IgD-negative memory B cell (primary cell): ENCODE results near the gene ATN1. TPM values are rescaled to one million over a fixed set of nuclear protein-coding genes. Genes with fewer than 3 reads are reported as not detected.

Experiments
- H3K27ac Mint-ChIP-seq, 3 donors: one replicate each; pipeline ENCODE4 v1.8.0; 2020 to 2022; ENCODE audit warnings: mild to moderate bottlenecking in 3 of 3, mixed read lengths in 3 of 3, moderate library complexity in 1 of 3
- H3K27me3 Mint-ChIP-seq: one replicate; pipeline ENCODE4 v1.8.0; 2021; ENCODE audit warnings: mixed read lengths
- H3K36me3 Mint-ChIP-seq: one replicate; pipeline ENCODE4 v1.8.0; 2020; ENCODE audit warnings: mild to moderate bottlenecking, mixed read lengths
- H3K4me1 Mint-ChIP-seq, 3 donors: one replicate each; pipeline ENCODE4 v1.8.0; 2020 to 2022; ENCODE audit warnings: mixed read lengths in 3 of 3, mild to moderate bottlenecking in 1 of 3
- H3K4me3 Mint-ChIP-seq, 4 donors: one replicate each; pipeline ENCODE4 v1.8.0; 2020 to 2022; ENCODE audit warnings: mild to moderate bottlenecking in 4 of 4, mixed read lengths in 4 of 4, moderate library complexity in 3 of 4
- H3K9me3 Mint-ChIP-seq, 3 donors: one replicate each; pipeline ENCODE4 v1.8.0; 2020 to 2021; ENCODE audit warnings: mixed read lengths in 3 of 3, mild to moderate bottlenecking in 1 of 3
- polyA plus RNA-seq: library from polyadenylated mRNA; unstranded; fragments of 300-500 nt; fragmentation: Illumina TruSeq; gene quantifications from one replicate; pipeline ENCODE4 v1.2.3, GENCODE V29; 2021

The ATN1 gene
- polyA plus RNA-seq, 1 donor from 2014 or later, result 1.4 TPM

DNA sequence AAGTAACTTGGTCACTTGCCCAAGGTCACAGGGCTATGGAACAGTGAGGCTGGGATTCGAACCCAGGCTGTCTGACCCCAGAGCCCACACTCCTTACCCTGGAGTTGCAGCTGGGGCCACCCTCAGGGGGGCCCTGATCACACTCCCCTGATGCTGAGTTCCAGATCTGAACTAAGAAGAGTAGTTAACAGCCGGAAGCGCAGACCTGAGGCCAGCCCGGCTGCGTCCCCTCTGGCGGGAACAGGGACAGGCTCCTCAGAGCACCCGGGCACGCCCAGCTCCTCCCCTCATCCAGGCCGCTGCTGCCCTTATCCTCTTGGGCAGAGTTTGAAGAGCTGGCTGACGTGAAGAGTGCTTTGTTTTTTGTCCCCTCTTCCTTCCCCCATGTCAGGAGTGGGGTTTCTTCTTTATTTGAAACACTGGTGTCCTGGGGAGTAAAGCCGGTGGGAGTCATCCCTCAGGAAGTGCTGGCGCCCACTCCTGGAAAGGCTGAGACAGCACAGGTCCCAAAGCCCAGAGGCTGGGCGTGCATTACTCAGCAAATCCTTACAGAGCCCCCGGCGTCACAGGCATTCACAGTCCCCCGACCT is 34.0 kb downstream of the ATN1 start:
- H3K4me3 Mint-ChIP-seq, result peak overlapping the region; percentile 46 to 95 (median 86)

DNA sequence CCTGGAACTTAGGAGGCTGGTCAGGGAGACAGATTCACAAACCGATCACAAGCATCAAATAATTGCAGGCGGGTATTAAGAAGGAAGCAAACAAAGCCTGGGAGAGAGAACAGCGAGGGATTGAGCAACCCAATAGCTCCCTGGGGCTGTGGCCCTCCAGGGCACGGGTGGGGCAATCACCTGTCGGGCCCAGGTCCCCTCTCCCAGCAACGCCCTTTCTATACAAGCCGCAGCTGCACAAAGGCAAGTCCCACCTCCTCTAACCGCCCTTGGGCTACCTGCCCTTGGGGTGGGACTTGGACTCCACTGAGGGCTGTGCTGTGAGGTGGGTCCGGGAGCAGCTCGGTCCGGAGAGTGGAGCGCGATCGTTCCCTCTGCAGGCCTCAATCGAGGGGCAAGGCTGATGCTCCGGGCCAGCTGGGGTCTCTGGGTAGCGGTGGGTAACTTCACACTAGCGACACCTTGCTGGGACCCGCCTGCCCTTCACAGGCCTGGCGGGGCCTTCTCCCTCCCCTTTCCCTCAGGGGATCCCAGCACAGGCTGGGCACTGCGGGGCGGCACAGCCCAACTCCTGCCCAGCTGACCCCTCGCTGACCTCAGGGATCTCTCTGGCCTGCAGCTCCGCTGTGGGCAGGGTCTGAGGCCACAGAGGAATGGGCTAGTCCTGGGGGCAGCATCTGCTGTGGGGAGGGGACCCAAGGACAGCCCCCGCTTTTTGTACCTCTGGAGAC is 34.7 kb downstream of the ATN1 start:
- H3K27ac Mint-ChIP-seq, result peak overlapping the region; percentile 93 to 99 (median 95)
- H3K4me1 Mint-ChIP-seq, result peaks cover 38 to 57% (median 51%) of the 10 kb centered on the region in 3 donors
- peaks cover 4% of the 10 kb centered on the region for H3K36me3 Mint-ChIP-seq
- peak overlapping the region in 3 of 4 donors; percentile 46 to 95 (median 86) for H3K4me3 Mint-ChIP-seq
- H3K9me3 Mint-ChIP-seq, result no peaks in the 10 kb centered on the region
- H3K27me3 Mint-ChIP-seq, result no peaks in the 10 kb centered on the region

More for the DNA sequence above, 34.0 kb downstream of the ATN1 start:
- no peaks in the 10 kb centered on the region for H3K27me3 Mint-ChIP-seq
- no peaks in the 10 kb centered on the region for H3K9me3 Mint-ChIP-seq
- peaks cover 9% of the 10 kb centered on the region for H3K36me3 Mint-ChIP-seq
- peak overlapping the region; percentile 93 to 99 (median 95) for H3K27ac Mint-ChIP-seq
- H3K4me1 Mint-ChIP-seq, result peaks cover 43 to 58% (median 56%) of the 10 kb centered on the region in 3 donors

DNA sequence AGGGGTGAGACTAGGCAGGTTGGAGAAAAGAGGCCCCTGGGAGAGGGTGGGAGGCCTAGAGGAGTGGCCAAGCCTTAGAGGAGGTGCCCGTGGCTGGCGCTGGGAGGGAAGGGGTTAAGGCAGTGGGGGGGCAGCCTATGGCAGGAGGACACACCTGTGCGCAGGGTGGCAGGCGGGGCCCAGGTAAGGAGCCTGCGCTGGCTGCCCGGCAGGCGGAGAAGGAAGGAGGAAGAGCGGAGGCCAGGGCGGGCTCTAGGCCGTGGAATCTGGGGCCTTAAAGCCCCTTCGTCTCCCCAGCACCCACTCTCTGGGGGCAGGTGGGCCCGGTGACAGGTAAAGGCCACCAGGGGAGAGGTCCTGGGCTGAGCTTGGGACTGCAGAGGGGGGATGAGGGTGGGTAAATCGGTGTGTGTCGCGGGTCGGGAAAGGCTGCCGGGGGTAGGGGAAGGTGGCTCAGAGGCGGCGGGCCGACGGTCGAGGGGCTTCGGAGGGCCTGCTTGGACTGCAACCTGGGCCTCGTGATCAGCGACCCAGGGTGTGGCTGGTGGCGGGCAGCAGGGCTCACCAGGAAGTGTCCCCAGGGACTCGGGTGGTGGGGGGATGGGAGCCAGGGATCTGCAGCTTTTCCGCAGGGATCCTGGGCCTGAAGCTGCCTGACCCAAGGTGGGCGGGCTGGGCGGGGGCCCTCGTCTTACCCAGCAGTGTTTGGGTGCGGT is 35.4 kb downstream of the ATN1 start:
- peaks cover 36 to 51% (median 44%) of the 10 kb centered on the region in 3 donors for H3K4me1 Mint-ChIP-seq
- no peaks in the 10 kb centered on the region for H3K27me3 Mint-ChIP-seq
- H3K36me3 Mint-ChIP-seq, result peaks cover 4% of the 10 kb centered on the region
- H3K27ac Mint-ChIP-seq, result peak overlapping the region in 2 of 3 donors; percentile 39 to 95
- peak overlapping the region in 1 of 4 donors; percentile 58 for H3K4me3 Mint-ChIP-seq
- no peaks in the 10 kb centered on the region for H3K9me3 Mint-ChIP-seq

DNA sequence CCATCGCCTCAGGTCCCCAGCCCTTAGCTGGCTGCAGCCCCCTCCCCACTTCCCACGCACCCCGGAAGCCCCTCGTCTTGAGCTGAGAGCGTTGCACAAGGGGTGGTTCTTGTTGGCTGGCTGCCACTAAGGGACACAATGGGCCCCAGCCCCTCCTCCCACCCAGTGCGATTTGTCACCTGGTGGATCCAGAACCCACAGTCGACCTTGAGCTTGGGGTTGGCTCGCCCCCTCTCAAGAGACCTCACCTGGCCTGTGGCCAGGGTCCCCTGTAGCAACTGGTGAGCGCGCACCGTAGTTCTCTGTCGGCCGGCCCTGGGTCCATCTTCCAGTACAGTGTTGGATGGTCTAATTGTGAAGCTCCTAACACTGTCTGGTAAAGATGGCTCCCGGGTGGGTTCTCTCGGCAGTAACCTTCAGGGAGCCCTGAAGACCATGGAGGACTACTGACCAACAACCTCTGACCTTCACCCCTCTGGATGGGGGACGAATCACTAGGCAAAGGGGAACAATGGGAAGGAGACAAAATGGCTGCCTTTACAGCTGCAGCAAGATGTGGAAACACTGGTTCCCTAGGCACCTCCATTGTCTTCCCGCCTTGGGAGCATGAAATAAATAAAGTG is 36.1 kb downstream of the ATN1 start:
- peaks cover 30 to 49% (median 41%) of the 10 kb centered on the region in 3 donors for H3K4me1 Mint-ChIP-seq
- H3K4me3 Mint-ChIP-seq, result peak overlapping the region in 1 of 4 donors; percentile 66
- H3K27me3 Mint-ChIP-seq, result no peaks in the 10 kb centered on the region
- no peaks in the 10 kb centered on the region for H3K9me3 Mint-ChIP-seq
- peaks cover 4% of the 10 kb centered on the region for H3K36me3 Mint-ChIP-seq
- H3K27ac Mint-ChIP-seq, result peak overlapping the region in 2 of 3 donors; percentile 53 to 70

DNA sequence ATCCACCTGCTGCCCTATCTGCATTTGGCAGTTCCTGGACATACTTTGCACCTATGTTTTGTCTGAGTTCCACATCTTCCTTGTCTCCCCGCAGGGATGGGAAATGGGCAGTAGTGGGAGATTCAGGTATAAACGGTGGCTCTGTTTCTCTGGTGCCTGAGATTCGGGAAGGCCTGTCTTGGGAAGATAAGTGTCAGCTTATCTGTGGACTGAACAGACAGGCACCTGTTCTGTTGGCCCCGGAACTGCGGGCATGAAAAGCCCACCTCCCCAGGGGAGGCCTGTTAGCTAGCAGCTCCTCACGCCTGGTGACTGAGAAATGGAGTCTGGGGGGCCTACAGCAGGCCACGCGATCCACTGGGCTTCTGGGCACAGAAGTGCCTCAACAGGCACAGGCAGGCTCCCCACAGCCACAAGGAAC is 36.9 kb downstream of the ATN1 start:
- H3K27me3 Mint-ChIP-seq, result no peaks in the 10 kb centered on the region
- peak overlapping the region in 1 of 4 donors; percentile 66 for H3K4me3 Mint-ChIP-seq
- H3K4me1 Mint-ChIP-seq, result peaks cover 29 to 48% (median 39%) of the 10 kb centered on the region in 3 donors
- no peaks in the 10 kb centered on the region for H3K9me3 Mint-ChIP-seq
- H3K36me3 Mint-ChIP-seq, result peaks cover 1% of the 10 kb centered on the region
- H3K27ac Mint-ChIP-seq, result peak overlapping the region; percentile 70 to 90 (median 72)

DNA sequence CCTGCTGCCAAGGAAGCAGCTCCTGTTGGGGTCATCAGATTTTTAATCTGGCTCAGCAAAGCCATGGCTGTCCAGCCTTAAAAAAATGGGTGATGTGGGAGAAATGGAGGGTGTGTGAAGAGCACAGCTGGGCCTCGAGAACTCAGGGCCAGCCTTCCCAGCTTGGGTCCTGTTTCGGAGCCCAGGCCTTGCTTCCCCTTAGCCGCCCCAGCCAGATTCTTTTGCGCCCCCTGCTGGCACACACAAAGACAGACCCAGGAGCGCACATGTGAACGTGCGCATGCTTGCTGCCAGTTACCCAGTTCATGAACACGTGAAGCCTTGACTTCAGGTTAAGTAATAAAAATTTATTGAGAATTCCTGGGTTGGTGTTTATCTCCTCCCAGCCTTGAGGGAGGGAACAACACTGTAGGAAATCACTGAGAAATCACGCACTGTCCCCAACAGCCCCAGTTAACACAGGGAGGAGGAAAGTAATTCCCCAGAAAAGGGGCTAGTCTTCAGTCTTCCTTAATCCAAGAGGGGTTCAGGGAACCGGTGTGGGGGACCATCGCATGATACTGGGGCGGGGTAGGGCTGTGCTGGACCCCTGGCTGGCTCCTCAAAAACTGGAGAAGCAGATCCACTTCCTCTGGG is 37.4 kb downstream of the ATN1 start:
- Mint-ChIP-seq H3K27me3 (no peaks in the 10 kb centered on the region), H3K4me1 (peaks cover 29 to 48% (median 39%) of the 10 kb centered on the region in 3 donors), H3K27ac (peak overlapping the region; percentile 70 to 90 (median 72)), H3K9me3 (no peaks in the 10 kb centered on the region), H3K4me3 (peak overlapping the region in 1 of 4 donors; percentile 66), H3K36me3 (peaks cover 1% of the 10 kb centered on the region)

DNA sequence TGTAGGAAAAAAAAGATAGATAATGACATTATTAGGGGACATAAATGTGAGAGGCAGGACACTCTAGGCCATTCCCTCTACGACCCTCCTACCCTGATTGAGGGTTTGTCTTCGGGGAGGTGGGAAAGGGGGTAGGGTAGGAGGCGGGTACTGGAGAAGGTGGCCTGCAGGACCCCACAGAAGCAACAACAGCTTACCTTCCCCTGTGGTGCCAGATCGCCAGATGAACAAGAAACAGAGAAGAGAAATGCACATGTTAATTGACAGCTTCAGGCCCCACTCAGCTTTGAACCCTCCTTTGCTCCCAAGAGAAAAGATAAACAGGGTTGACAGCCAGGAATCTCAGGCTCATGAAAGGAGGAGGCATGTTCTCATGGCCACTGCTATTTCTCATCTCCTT is 38.0 kb downstream of the ATN1 start:
- peaks cover 1% of the 10 kb centered on the region for H3K36me3 Mint-ChIP-seq
- peak overlapping the region in 1 of 4 donors; percentile 66 for H3K4me3 Mint-ChIP-seq
- H3K27ac Mint-ChIP-seq, result peak overlapping the region in 1 of 3 donors; percentile 70
- peaks cover 32 to 46% (median 34%) of the 10 kb centered on the region in 3 donors for H3K4me1 Mint-ChIP-seq
- H3K9me3 Mint-ChIP-seq, result no peaks in the 10 kb centered on the region
- no peaks in the 10 kb centered on the region for H3K27me3 Mint-ChIP-seq

DNA sequence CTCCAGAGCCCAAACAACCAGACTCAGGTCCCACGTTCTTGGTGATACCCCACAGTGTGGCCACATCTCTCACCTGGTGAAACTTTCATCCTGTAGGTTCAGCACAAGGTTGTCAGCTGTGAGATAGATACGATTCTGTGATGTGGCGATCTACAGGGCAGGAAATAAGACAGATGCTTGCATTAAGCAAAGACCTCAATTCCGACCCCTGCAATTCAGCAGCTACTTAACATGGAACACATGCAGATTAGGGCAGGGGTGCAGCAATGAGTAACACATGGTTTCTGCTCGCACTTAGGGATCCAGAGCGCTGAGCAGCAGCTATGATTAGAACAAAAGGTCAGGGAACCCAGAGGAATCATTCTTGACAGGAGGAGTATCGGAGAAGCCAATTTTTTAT is 38.6 kb downstream of the ATN1 start:
- H3K9me3 Mint-ChIP-seq, result no peaks in the 10 kb centered on the region
- H3K27ac Mint-ChIP-seq, result peak overlapping the region in 1 of 3 donors; percentile 47
- peaks cover 32 to 43% (median 32%) of the 10 kb centered on the region in 3 donors for H3K4me1 Mint-ChIP-seq
- peaks cover 3% of the 10 kb centered on the region for H3K36me3 Mint-ChIP-seq
- H3K4me3 Mint-ChIP-seq, result peak overlapping the region in 1 of 4 donors; percentile 70
- H3K27me3 Mint-ChIP-seq, result no peaks in the 10 kb centered on the region

DNA sequence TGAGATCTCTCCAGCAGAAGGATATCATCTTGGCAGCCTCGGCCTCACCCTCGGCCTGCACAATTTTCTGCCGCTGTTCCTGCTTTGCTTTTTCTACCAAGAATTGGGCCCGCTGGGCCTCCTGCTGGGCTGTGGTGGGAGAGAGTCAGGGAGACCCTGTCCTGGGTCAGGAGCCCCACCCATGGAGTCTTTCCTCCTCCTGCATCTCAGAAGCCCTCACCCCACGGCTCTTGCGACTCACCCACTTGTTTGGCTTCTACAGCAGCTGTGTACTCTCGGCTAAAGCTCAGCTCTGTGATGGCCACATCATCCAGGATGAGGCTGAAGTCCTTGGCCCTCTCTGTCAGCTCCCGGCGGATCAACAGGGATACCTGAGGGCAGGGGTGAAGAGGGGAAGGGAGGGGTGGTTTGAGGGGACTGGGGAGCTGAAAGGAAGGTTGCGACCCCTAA is 39.9 kb downstream of the ATN1 start:
- no peaks in the 10 kb centered on the region for H3K9me3 Mint-ChIP-seq
- H3K36me3 Mint-ChIP-seq, result peaks cover 3% of the 10 kb centered on the region
- H3K4me1 Mint-ChIP-seq, result peaks cover 32 to 38% (median 34%) of the 10 kb centered on the region in 3 donors
- H3K27me3 Mint-ChIP-seq, result no peaks in the 10 kb centered on the region
- peak overlapping the region in 1 of 3 donors; percentile 14 for H3K27ac Mint-ChIP-seq
- peak overlapping the region in 2 of 4 donors; percentile 31 to 37 for H3K4me3 Mint-ChIP-seq

DNA sequence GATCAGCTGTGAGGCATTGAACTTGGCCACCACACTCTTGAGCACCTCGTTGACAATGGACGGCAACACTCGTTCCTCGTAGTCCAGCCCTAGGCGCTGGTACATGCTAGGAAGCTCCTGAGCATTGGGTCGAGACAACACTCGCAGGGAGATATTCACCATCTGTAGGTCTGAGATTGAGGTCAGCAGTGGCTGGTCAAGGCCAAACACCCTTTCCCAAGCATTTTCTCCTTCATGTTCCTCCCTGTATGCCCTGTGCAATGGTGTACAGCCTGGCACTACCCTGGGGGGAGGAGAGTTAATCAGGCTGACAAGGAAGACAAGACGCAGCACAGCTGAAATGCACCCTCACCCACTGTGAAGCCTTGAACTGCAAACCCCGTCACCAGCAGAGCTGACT is 40.7 kb downstream of the ATN1 start:
- Mint-ChIP-seq H3K9me3 (no peaks in the 10 kb centered on the region), H3K27ac (peak overlapping the region in 1 of 3 donors; percentile 73), H3K27me3 (no peaks in the 10 kb centered on the region), H3K4me3 (peak overlapping the region; percentile 39 to 100 (median 97)), H3K36me3 (peaks cover 3% of the 10 kb centered on the region), H3K4me1 (peaks cover 32 to 38% (median 35%) of the 10 kb centered on the region in 3 donors)

DNA sequence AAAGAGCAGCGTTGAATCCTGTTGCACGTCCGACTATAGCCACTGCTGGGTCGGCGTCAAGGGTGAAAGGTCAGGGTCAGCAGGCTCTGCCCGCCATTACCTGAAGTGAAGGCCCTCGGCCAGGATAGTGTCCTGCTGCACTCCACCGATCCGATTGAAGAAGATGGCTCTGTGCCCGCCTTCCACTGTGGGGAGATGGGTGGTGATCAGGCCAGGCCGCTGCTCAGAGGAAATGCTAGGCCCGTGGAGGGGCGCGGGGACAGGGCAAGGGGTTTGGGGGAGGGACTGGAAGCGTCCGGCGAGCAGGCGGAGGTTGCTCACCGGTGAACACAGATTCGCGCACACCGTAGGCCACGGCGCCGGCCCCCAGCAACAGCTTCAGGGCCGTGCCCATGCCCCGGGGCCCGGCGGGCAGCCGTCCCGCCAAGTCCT is 42.4 kb downstream of the ATN1 start:
- H3K4me3 Mint-ChIP-seq, result peak overlapping the region; percentile 94 to 100 (median 100)

DNA sequence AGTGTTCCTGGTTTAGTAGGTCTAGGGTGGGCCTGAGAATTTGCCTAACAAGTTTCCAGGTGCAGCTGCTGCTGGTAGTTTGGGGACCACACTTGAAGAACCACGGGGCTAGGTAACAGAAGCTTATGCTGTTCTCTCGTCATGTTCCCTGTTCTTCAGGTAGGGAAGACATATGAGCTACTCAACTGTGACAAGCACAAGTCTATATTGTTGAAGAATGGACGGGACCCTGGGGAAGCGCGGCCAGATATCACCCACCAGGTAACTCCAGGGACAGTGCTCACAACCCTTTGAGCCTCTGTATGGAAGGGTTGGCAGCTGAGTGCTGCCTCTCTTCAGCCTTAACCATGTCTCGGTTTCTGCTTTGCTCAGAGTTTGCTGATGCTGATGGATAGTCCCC is 46.4 kb downstream of the ATN1 start:
- H3K27ac Mint-ChIP-seq, result peak overlapping the region in 1 of 3 donors; percentile 73
- no peaks in the 10 kb centered on the region for H3K27me3 Mint-ChIP-seq
- H3K4me1 Mint-ChIP-seq, result peaks cover 17 to 23% (median 18%) of the 10 kb centered on the region in 3 donors
- H3K9me3 Mint-ChIP-seq, result no peaks in the 10 kb centered on the region
- H3K4me3 Mint-ChIP-seq, result peak overlapping the region in 1 of 4 donors; percentile 94
- H3K36me3 Mint-ChIP-seq, result peaks cover 3% of the 10 kb centered on the region

More for the DNA sequence above, 42.4 kb downstream of the ATN1 start:
- Mint-ChIP-seq H3K27me3 (no peaks in the 10 kb centered on the region), H3K4me1 (peaks cover 26 to 29% (median 28%) of the 10 kb centered on the region in 3 donors), H3K27ac (peak overlapping the region; percentile 90 to 99 (median 99)), H3K36me3 (peaks cover 3% of the 10 kb centered on the region), H3K9me3 (no peaks in the 10 kb centered on the region)

DNA sequence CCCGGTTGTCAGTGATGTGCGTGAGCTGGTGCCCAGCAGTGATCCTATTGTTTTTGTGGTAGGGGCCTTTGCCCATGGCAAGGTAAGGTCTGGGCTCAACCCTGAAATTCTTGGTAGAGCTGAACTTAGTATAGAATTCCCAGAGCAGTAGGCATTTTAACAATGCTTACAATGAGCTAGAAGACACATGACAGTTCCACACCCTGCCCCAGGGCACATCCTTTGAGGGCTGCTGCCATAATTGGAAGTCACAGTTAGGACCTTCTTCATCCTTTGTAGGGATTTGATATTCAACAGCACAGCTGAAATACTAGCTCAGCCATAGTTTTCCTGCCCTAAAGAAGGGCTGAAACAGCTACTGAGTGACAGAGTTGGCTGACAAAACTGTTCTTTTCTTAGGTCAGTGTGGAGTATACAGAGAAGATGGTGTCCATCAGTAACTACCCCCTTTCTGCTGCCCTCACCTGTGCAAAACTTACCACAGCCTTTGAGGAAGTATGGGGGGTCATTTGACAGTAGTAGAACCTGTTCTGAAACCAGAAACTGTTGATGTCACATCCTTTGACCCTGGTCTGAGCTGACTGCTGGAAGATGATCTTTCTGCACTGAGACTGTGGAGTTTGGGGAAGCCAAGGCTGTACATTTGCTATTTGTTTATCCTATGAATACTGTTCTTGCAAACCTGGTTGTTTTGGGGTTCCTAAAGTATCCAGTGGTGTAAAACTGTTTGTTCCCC is 47.7 kb downstream of the ATN1 start:
- Mint-ChIP-seq H3K9me3 (no peaks in the 10 kb centered on the region), H3K4me1 (peaks cover 14 to 19% (median 16%) of the 10 kb centered on the region in 3 donors), H3K4me3 (peak overlapping the region in 1 of 4 donors; percentile 14), H3K27me3 (no peaks in the 10 kb centered on the region), H3K36me3 (peaks cover 3% of the 10 kb centered on the region), H3K27ac (no peak overlapping the region)
